K562 (cell line): ENCODE measurements around the gene TRERF1. TPM values are rescaled to one million over a fixed set of nuclear protein-coding genes. Genes with fewer than 3 reads are reported as not detected.

ENCODE experiments used
- ATAC-seq: fragments of 200-7000 bp; cut with Tn5 transposase; 3 replicates; pipeline ENCODE4 v1.9.1; 2020; ENCODE audit warnings: moderate library complexity
- BruUV-seq: library from RNA; stranded (reverse); fragments of 400-500 nt; replicated peaks from 2 replicates; lab custom pipeline; 2021; lab: Mats Ljungman, UMichigan
- CTCF ChIA-PET: fragments of 300-600 bp; formaldehyde crosslinking; extraction: SDS; loops from one replicate; lab custom pipeline; 2021; ENCODE audit warnings: low intra/inter-chr PET ratio; lab: Yijun Ruan, JAX
- POLR2A ChIA-PET: fragments of 300-600, 350-650 bp; sonication (Branson Sonifier 250); formaldehyde crosslinking; extraction: SDS; loops from one replicate; lab custom pipeline; 2021; ENCODE audit warnings: antibody characterized with exemption, inconsistent platforms; lab: Yijun Ruan, JAX
- DNase-seq, 4 experiments: peaks; one replicate each; pipeline versions ENCODE4 v3.0.0 to v3.0.0-alpha.2; 2011 to 2018; ENCODE audit warnings: low spot score in 3 of 4, mixed read lengths in 3 of 4; ENCODE audit errors: extremely low read depth in 1 of 4
- FAIRE-seq: peaks from 2 replicates; lab custom pipeline; 2011; peaks lifted over from hg19 to GRCh38; lab: Jason Lieb, UNC
- H2AFZ ChIP-seq: 2 replicates; pipeline ENCODE4 v1.6.0; 2011; ENCODE audit warnings: low read depth, low read length, control low read depth, inconsistent platforms
- H3K27ac ChIP-seq: fragments of 200-600 bp; 3 replicates; pipeline ENCODE4 v1.8.0; 2011; ENCODE audit warnings: low read depth, mild to moderate bottlenecking, control low read depth, inconsistent platforms, low read length, moderate library complexity, mixed read lengths; ENCODE audit errors: extremely low read depth
- H3K27me3 ChIP-seq, 2 experiments: fragments of 300-600 bp in 1 of 2; 2 replicates in 1 of 2; 3 replicates in 1 of 2; pipeline versions ENCODE4 v1.6.0 to v1.8.0; 2011; ENCODE audit warnings: inconsistent platforms in 2 of 2, low read length in 2 of 2, mild to moderate bottlenecking in 1 of 2, mixed read lengths in 1 of 2, moderate library complexity in 1 of 2; ENCODE audit not compliant: control insufficient read depth in 2 of 2, insufficient read depth in 2 of 2
- H3K36me3 ChIP-seq: fragments of 300-600 bp; 3 replicates; pipeline ENCODE4 v1.8.0; 2011; ENCODE audit warnings: mild to moderate bottlenecking, low read length, inconsistent platforms; ENCODE audit not compliant: control insufficient read depth, insufficient read depth
- H3K4me1 ChIP-seq, 2 experiments: fragments of 200-600 bp in 1 of 2; replicated peaks in 1 of 2; 2 replicates in 1 of 2; 3 replicates in 1 of 2; pipeline versions ENCODE4 v1.5.1 to v1.8.0; 2011; ENCODE audit warnings: inconsistent platforms in 2 of 2, low read length in 2 of 2, mild to moderate bottlenecking in 1 of 2, mixed read lengths in 1 of 2, moderate library complexity in 1 of 2; ENCODE audit not compliant: control insufficient read depth in 2 of 2, insufficient read depth in 2 of 2
- H3K4me2 ChIP-seq: 2 replicates; pipeline ENCODE4 v1.6.1; 2011; ENCODE audit warnings: low read length, control low read depth, inconsistent platforms, mixed read lengths; ENCODE audit not compliant: insufficient read depth
- H3K4me3 ChIP-seq: fragments of 200-600 bp; sonication (generic), shearing (Covaris generic); 2 replicates; pipeline ENCODE4 v1.5.1; 2016; ENCODE audit warnings: control low read depth, inconsistent platforms
- H3K79me2 ChIP-seq: fragments of 200-600 bp; 3 replicates; pipeline ENCODE4 v1.8.0; 2011; ENCODE audit warnings: low read length, inconsistent platforms; ENCODE audit not compliant: control insufficient read depth, insufficient read depth
- H3K9ac ChIP-seq, 2 experiments: 2 replicates each; pipeline versions ENCODE4 v1.6.0 to v1.6.1; 2011; ENCODE audit warnings: low read depth in 2 of 2, low read length in 2 of 2, control low read depth in 1 of 2, inconsistent platforms in 1 of 2, mild to moderate bottlenecking in 1 of 2, mixed read lengths in 1 of 2; ENCODE audit not compliant: insufficient read depth in 1 of 2
- H3K9me1 ChIP-seq: one replicate; pipeline ENCODE4 v1.6.0; 2011; ENCODE audit warnings: inconsistent platforms, mild to moderate bottlenecking, low read length, moderate library complexity; ENCODE audit not compliant: control insufficient read depth, insufficient read depth
- H3K9me3 ChIP-seq: replicated peaks from 2 replicates; pipeline ENCODE4 v1.5.1; 2011; ENCODE audit warnings: low read depth, low read length, inconsistent platforms; ENCODE audit not compliant: control insufficient read depth, insufficient read depth
- H4K20me1 ChIP-seq: replicated peaks from 2 replicates; pipeline ENCODE4 v1.6.1; 2011; ENCODE audit warnings: low read length, inconsistent platforms, mixed read lengths; ENCODE audit not compliant: control insufficient read depth, insufficient read depth
- E2F5 ChIP-seq: sonication (generic); formaldehyde crosslinking; IDR thresholded peaks from 2 replicates; pipeline ENCODE4 v1.8.0; 2022; ENCODE audit warnings: mild to moderate bottlenecking, missing genetic modification reagents
- HSF4 ChIP-seq: fragments of 250-450 bp; sonication (Bioruptor Pico); IDR thresholded peaks from 2 replicates; pipeline ENCODE4 v2.1.2; 2022; ENCODE audit warnings: mild to moderate bottlenecking, moderate library complexity, borderline replicate concordance
- KDM5B ChIP-seq: fragments of 200-600 bp; sonication (generic); IDR thresholded peaks from 2 replicates; pipeline ENCODE4 v1.6.1; 2012; ENCODE audit warnings: low read depth, mild to moderate bottlenecking, moderate library complexity, low read length, control low read depth, inconsistent platforms; ENCODE audit not compliant: insufficient replicate concordance
- LEF1 ChIP-seq: fragments of 450-650 bp; IDR thresholded peaks from 2 replicates; pipeline ENCODE4 v1.6.1; 2016; ENCODE audit warnings: mild to moderate bottlenecking
- PYGO2 ChIP-seq: fragments of 450-650 bp; IDR thresholded peaks from 2 replicates; pipeline ENCODE4 v1.6.1; 2016; ENCODE audit warnings: mild to moderate bottlenecking, missing genetic modification characterization, moderate library complexity, missing compliant biosample characterization
- SMAD1 ChIP-seq: fragments of 150-350 bp; IDR thresholded peaks from 2 replicates; pipeline ENCODE4 v1.6.1; 2014; ENCODE audit warnings: low read length, low read depth; ENCODE audit not compliant: partially characterized antibody
- XRCC4 ChIP-seq: IDR thresholded peaks from one replicate; pipeline ENCODE4 v1.6.1; 2011; ENCODE audit not compliant: insufficient read depth, insufficient read length; ENCODE audit errors: extremely low read depth
- WGBS: fragments of 100-300 bp; shearing (Covaris generic); methylation state at CpG from one replicate; pipeline ENCODE4 v1.1.6; 2016; ENCODE audit warnings: low coverage, mixed read lengths; ENCODE audit not compliant: insufficient coverage; ENCODE audit errors: missing lambda C conversion rate; 5-methylcytosine and 5-hydroxymethylcytosine counted together
- in situ Hi-C: fragments of 300-500 bp; cut with MboI; formaldehyde crosslinking; loops from 4 replicates; pipeline ENCODE4 v1.15.0; 2018; ENCODE audit warnings: inconsistent platforms, mixed read lengths
- intact Hi-C: fragments of 100-400 bp; cut with micrococcal nuclease; formaldehyde crosslinking; loops from 2 replicates; pipeline ENCODE4 v1.14.2; 2022
- polyA plus RNA-seq, 8 experiments: library from polyadenylated mRNA; depleted of rRNA in 4 of 8; stranded (reverse) in 5 of 8; unstranded in 3 of 8; fragments of >200 nt; fragmentation: Nextera tagmentation in 2 of 8; fragmentation: Illumina TruSeq in 1 of 8; extraction: Ambion mirVana in 2 of 8; extraction: Trizol in 1 of 8; gene quantifications; 2 replicates each; pipeline versions ENCODE4 v1.2.1 to v1.2.3, GENCODE V29; 2011 to 2014; ENCODE audit warnings: inconsistent platforms in 1 of 8, missing spikeins in 1 of 8
- total RNA-seq, 7 experiments: library from RNA; depleted of rRNA in 6 of 7; stranded (reverse); fragments of >200 nt in 6 of 7; fragmentation: Illumina TruSeq in 2 of 7; extraction: Trizol in 2 of 7; gene quantifications; 2 replicates each; pipeline versions ENCODE4 v1.2.1 to v1.2.3, GENCODE V29; 2011 to 2021; ENCODE audit warnings: low replicate concordance in 1 of 7

The TRERF1 gene
- total and polyA plus RNA-seq, 9 of the 15 experiments (the other 6 are each of a cell fraction or from before 2014, with no cell fraction given), result 0.04 to 0.20 (median 0.07) TPM; not detected in 3

GRCh38 chr6:42227173-42227850 lies 224.4 kb downstream of the TRERF1 start:
- no peak overlapping the region for H3K4me3 ChIP-seq

More at GRCh38 chr6:42227173-42227850, 224.4 kb downstream of the TRERF1 start:
- Histone ChIP-seq H3K27ac (no peak overlapping the region), H3K9me1 (no peaks in the 10 kb centered on the region), H4K20me1 (no peaks in the 10 kb centered on the region), H3K36me3 (no peaks in the 10 kb centered on the region), H3K9me3 (no peaks in the 10 kb centered on the region), H3K4me2 (peak overlapping the region; percentile 59; the same call in 1 of the 2 replicates), H3K27me3 (no peaks in the 10 kb centered on the region), H3K4me1 (peaks cover 14 to 25% of the 10 kb centered on the region in 2 experiments), H2AFZ (peak overlapping the region; percentile 77), H3K9ac (0 out of 4 replicates have a peak overlapping the region, but pooled peaks of 1 of the 2 experiments have one; percentile 15), H3K79me2 (no peaks in the 10 kb centered on the region)
- intact Hi-C loops (no loop called here), in situ Hi-C loops (loop anchor here (10.0 kb wide), 1 partner anchor 443 kb away; the partner anchor contains the start of genes PRICKLE4 and TOMM6)
- DNase-seq, result no peak
- TF ChIP-seq HSF4 (CRISPR knock-in tag) (no peak), KDM5B (peak; percentile 7), PYGO2 (tag) (0 out of 2 replicates have a peak, but pooled peaks have one; percentile 7), E2F5 (CRISPR knock-in tag) (0 out of 2 replicates have a peak, but pooled peaks have one; percentile 24), SMAD1 (no peak), XRCC4 (no peak), LEF1 (no peak)
- WGBS, result 64% methylated on average over 9 of the region's 9 CpGs
- ChIA-PET POLR2A (interaction anchor here (0.6 to 2.0 kb wide), 8 partner anchors 8 to 554 kb away, joined by 3 to 13 read pairs (median 4); partner anchors contain the start of gene MRPS10), CTCF (interaction anchor here (0.9 kb wide), 1 partner anchor 61 kb away, joined by 4 read pairs; no protein-coding TSS in a partner anchor)
- no peak for ATAC-seq
- BruUV-seq, result no TSS peak
- no peak for FAIRE-seq
